OCI-LY7 (cell line): Measurements from ENCODE around the gene PARD3B.

ENCODE experiments used
- EZH2phosphoT487 ChIP-seq: fragments of 200-600 bp; sonication (generic); IDR thresholded peaks from 2 replicates; pipeline ENCODE4 v1.6.1; 2018; ENCODE audit warnings: low read depth, borderline replicate concordance, mild to moderate bottlenecking, mixed run types, antibody characterized with exemption, low read length, moderate library complexity, mixed read lengths
- TF ChIP-seq, protein P1 (sequence below): fragments of 200-600 bp; sonication (generic); conservative IDR thresholded peaks from 2 replicates; pipeline ENCODE4 v1.5.1; 2014; ENCODE audit warnings: mild to moderate bottlenecking, antibody characterized with exemption, low read length, moderate library complexity, mixed read lengths

DNA sequence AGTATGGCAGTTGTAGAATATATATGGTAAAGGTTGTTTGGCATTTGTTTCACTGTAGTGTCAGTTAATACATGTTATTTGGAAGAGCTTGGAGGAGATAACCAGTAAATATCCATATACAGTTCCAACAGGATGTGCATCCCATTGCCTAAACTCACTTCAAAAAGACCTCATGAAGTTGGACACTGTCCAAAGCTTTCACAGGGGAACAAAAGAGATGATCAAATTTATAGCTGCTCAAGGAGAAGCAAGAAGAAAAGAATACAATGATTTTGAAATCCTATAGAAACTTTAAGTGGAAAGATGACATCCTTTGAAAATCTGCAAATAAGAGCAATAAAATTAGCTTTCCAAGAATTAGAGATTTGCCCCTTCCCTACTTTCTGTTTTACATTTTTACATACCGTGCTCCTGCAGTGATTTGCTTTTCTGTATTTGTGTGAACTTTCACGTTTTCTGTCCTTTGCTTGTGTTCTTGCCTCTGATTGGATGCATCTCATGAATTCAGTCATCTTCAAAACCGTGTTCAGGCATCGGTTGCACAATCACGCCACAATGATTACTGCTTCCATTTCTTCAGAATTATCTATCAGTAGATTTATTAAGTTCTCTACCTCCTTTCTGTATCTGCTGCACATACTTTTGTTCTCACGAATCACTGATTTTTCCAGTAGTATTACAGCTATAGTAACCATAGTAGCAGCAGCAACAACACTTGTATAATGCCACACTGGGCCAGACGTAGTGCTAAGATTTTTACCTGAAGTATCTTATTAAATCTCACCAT, 83.8 kb downstream of the PARD3B start:
- TF ChIP-seq, protein P1, sequence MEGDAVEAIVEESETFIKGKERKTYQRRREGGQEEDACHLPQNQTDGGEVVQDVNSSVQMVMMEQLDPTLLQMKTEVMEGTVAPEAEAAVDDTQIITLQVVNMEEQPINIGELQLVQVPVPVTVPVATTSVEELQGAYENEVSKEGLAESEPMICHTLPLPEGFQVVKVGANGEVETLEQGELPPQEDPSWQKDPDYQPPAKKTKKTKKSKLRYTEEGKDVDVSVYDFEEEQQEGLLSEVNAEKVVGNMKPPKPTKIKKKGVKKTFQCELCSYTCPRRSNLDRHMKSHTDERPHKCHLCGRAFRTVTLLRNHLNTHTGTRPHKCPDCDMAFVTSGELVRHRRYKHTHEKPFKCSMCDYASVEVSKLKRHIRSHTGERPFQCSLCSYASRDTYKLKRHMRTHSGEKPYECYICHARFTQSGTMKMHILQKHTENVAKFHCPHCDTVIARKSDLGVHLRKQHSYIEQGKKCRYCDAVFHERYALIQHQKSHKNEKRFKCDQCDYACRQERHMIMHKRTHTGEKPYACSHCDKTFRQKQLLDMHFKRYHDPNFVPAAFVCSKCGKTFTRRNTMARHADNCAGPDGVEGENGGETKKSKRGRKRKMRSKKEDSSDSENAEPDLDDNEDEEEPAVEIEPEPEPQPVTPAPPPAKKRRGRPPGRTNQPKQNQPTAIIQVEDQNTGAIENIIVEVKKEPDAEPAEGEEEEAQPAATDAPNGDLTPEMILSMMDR, result no peak
- no peak for TF ChIP-seq EZH2phosphoT487
